Measurements from ENCODE around the gene MANEAL. TPM values are rescaled to one million over a fixed set of nuclear protein-coding genes. Genes with fewer than 3 reads are reported as not detected.
"Not testable (repeated sequence)": the region's sequence is repeated elsewhere in the genome, so short reads cannot be mapped to it uniquely, and the experiment has no call there.

Gene MANEAL
- total RNA-seq, 1 experiment from 2014 or later = 28.1 TPM

DNA sequence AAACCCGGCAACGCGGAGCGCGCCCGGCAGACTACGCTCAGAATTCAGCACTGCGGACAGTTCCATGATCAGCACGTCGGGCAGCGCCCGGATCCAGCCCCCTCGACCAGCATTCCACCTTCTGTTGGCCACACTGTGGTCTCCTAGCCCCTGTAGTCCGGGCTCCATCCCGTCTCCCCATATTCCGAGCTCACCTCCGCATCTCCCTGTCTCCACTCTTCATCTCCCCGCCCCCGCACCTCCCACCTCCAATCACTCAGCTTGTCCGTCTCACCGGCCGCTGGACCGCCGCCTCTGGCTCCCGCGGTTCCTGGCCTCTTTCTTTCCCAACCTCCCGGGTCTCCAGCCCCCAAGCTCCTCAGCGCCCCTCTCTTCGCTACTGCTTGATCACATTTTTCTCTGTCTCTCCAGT lies 29.2 kb upstream of the MANEAL start:
- intact Hi-C loops (cut with micrococcal nuclease; ENCODE audit: unreplicated experiment) = no loop called here
- DNase-seq = peak; percentile 44
- Mint-ChIP-seq H3K9me3 (ENCODE audit: low read depth, unreplicated experiment) (no peaks in the 10 kb centered on the region), H3K4me1 (ENCODE audit: low read depth, unreplicated experiment) (no peaks in the 10 kb centered on the region), H3K27me3 (ENCODE audit: unreplicated experiment) (peaks cover 76% of the 10 kb centered on the region), H3K36me3 (ENCODE audit: insufficient read depth, unreplicated experiment) (no peaks in the 10 kb centered on the region), H3K4me3 (ENCODE audit: low read depth, unreplicated experiment) (peak overlapping the region; percentile 58), H3K27ac (ENCODE audit: unreplicated experiment) (no peak overlapping the region)
- no TSS peak for BruUV-seq (replicated peaks)
- CTCF ChIA-PET = no interaction called here
- TF ChIP-seq, protein P1, sequence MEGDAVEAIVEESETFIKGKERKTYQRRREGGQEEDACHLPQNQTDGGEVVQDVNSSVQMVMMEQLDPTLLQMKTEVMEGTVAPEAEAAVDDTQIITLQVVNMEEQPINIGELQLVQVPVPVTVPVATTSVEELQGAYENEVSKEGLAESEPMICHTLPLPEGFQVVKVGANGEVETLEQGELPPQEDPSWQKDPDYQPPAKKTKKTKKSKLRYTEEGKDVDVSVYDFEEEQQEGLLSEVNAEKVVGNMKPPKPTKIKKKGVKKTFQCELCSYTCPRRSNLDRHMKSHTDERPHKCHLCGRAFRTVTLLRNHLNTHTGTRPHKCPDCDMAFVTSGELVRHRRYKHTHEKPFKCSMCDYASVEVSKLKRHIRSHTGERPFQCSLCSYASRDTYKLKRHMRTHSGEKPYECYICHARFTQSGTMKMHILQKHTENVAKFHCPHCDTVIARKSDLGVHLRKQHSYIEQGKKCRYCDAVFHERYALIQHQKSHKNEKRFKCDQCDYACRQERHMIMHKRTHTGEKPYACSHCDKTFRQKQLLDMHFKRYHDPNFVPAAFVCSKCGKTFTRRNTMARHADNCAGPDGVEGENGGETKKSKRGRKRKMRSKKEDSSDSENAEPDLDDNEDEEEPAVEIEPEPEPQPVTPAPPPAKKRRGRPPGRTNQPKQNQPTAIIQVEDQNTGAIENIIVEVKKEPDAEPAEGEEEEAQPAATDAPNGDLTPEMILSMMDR (IDR thresholded peaks at IDR 0.05; ENCODE audit: unreplicated experiment) = no peak

DNA sequence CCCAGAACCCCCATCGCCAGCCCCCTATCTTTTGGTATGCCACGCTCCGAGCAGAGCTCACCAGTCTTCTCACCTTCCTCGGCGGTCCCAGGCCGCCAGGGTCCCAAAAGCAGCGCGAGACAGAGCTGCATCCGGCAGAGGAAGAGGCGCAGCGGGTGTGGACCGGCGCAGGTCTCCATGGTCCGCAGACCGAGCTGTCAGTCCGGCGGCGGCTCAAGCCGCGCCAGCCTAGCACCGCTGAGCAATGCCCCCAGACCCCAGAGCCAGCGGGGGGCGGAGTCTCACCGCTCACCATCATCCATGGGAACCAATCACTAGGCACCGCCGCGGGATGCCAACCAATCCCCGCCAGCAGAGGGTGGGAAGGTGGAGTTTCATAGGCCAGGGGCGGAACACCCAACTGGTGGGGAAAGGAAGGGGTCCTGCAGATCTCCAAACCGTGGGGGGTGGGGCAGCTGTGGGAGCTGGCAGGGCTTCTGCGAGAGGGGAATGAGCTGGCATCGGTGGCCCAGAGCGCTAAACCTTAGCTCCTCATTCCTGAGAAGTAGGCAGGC lies 28.7 kb upstream of the MANEAL start, which contains the start of gene EPHA10:
Gene EPHA10 (minus strand): TSS at position 233 of the 554 bp plus-strand sequence. CDS start 54 bp downstream, at position 179.
- Mint-ChIP-seq H3K4me1 (ENCODE audit: low read depth, unreplicated experiment) (no peaks in the 10 kb centered on the region), H3K36me3 (ENCODE audit: insufficient read depth, unreplicated experiment) (no peaks in the 10 kb centered on the region), H3K27me3 (ENCODE audit: unreplicated experiment) (peaks cover 81% of the 10 kb centered on the region), H3K9me3 (ENCODE audit: low read depth, unreplicated experiment) (no peaks in the 10 kb centered on the region), H3K27ac (ENCODE audit: unreplicated experiment) (no peak within 1 kb of the TSS), H3K4me3 (ENCODE audit: low read depth, unreplicated experiment) (peak within 1 kb of the TSS; percentile 58)
- DNase-seq = no peak
- TF ChIP-seq, protein P1 (IDR thresholded peaks at IDR 0.05; ENCODE audit: unreplicated experiment) = no peak
- CTCF ChIA-PET = interaction anchor here (1.2 to 1.6 kb wide), 2 partner anchors 43 to 73 kb away, joined by 3 to 15 read pairs; partner anchors contain the start of gene CDCA8
- BruUV-seq (replicated peaks) = no TSS peak
- intact Hi-C loops (cut with micrococcal nuclease; ENCODE audit: unreplicated experiment) = no loop called here

DNA sequence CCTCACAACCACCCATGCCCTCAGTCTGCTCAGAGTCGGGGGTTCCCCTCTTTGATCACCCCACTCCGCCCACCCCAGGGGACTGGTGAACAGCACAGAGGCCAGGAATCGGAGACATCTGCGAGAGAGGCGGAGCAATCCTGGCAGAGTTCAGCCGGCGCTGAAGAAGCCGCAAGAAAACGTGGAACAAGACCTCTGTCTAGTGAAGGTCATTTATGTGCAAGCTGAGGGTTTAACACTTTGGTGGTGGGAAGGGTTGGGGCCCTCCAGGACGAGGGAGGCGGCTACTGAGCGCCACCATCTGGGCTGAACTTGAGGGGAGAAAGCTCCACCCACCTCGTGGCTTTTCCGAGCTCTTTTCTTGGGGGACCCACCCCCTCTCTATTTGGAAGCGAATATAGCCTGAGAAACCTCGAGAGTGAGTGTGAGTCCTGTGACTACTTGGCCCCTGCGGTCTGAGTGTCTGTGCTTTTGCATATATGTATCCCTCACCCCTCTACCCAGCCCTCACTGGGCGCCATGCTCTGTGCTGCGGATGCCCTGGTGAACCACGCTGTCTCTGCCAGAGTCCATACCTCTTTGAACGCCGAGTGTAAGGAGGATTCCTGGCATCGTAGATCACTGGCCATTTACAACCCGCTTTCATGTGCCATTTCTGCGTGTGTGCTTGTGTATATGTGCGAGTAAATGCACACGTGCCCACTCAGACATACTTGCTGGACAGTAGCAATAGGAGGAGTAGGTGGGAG lies 27.6 kb upstream of the MANEAL start:
- peak; percentile 24 for DNase-seq
- CTCF ChIA-PET = interaction anchor here (0.7 to 1.6 kb wide), 5 partner anchors 9 to 94 kb away, joined by 3 to 15 read pairs (median 4); partner anchors contain the start of gene CDCA8
- TF ChIP-seq, protein P1 (IDR thresholded peaks at IDR 0.05; ENCODE audit: unreplicated experiment) = peak; percentile 28
- Mint-ChIP-seq H3K27ac (ENCODE audit: unreplicated experiment) (no peak overlapping the region), H3K9me3 (ENCODE audit: low read depth, unreplicated experiment) (no peaks in the 10 kb centered on the region), H3K27me3 (ENCODE audit: unreplicated experiment) (peaks cover 93% of the 10 kb centered on the region), H3K36me3 (ENCODE audit: insufficient read depth, unreplicated experiment) (no peaks in the 10 kb centered on the region), H3K4me3 (ENCODE audit: low read depth, unreplicated experiment) (peak overlapping the region; percentile 58), H3K4me1 (ENCODE audit: low read depth, unreplicated experiment) (no peaks in the 10 kb centered on the region)
- intact Hi-C loops (cut with micrococcal nuclease; ENCODE audit: unreplicated experiment) = no loop called here
- no TSS peak for BruUV-seq (replicated peaks)

DNA sequence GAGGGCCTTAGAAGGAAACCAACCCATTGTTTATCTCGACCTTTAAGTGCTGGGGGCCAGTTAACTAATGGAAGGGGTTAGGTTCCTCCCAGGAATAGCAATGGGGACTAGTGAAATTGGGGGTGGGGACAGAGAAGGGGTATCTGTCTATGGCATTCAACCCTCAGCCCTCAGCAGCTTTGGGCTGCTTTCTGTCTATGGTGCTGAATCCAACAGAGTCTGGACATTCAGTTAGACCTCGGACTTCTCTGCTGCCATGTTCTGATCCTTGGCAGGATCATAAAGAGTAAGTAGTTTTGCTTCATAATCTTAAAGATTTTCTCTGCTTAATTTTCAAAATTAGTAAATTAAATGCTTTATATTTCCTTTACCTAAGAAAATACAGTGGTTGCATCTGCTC lies 26.2 kb upstream of the MANEAL start:
- DNase-seq = no peak
- H3K36me3 Mint-ChIP-seq (ENCODE audit: insufficient read depth, unreplicated experiment) = no peaks in the 10 kb centered on the region
- peaks cover 89% of the 10 kb centered on the region for H3K27me3 Mint-ChIP-seq (ENCODE audit: unreplicated experiment)
- no peaks in the 10 kb centered on the region for H3K4me1 Mint-ChIP-seq (ENCODE audit: low read depth, unreplicated experiment)
- H3K4me3 Mint-ChIP-seq (ENCODE audit: low read depth, unreplicated experiment) = no peak overlapping the region
- BruUV-seq (replicated peaks) = no TSS peak
- TF ChIP-seq, protein P1 (IDR thresholded peaks at IDR 0.05; ENCODE audit: unreplicated experiment) = no peak
- H3K27ac Mint-ChIP-seq (ENCODE audit: unreplicated experiment) = no peak overlapping the region
- intact Hi-C loops (cut with micrococcal nuclease; ENCODE audit: unreplicated experiment) = no loop called here
- no peaks in the 10 kb centered on the region for H3K9me3 Mint-ChIP-seq (ENCODE audit: low read depth, unreplicated experiment)
- CTCF ChIA-PET = interaction anchor here (0.6 kb wide), 1 partner anchor 180 kb away, joined by 4 read pairs; no protein-coding TSS in a partner anchor

DNA sequence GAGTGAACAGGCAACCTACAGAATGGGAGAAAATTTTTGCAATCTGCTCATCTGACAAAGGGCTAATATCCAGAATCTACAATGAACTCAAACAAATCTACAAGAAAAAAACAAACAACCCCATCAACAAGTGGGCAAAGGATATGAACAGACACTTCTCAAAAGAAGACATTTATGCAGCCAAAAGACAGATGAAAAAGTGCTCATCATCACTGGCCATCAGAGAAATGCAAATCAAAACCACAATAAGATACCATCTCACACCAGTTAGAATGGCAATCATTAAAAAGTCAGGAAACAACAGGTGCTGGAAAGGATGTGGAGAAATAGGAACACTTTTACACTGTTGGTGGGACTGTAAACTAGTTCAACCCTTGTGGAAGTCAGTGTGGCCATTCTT lies 22.2 kb upstream of the MANEAL start:
- H3K4me1 Mint-ChIP-seq (ENCODE audit: low read depth, unreplicated experiment); H3K9me3 Mint-ChIP-seq (ENCODE audit: low read depth, unreplicated experiment); H3K36me3 Mint-ChIP-seq (ENCODE audit: insufficient read depth, unreplicated experiment); DNase-seq; CTCF ChIA-PET; H3K4me3 Mint-ChIP-seq (ENCODE audit: low read depth, unreplicated experiment); BruUV-seq (replicated peaks); intact Hi-C loops (cut with micrococcal nuclease; ENCODE audit: unreplicated experiment); H3K27ac Mint-ChIP-seq (ENCODE audit: unreplicated experiment): not testable (repeated sequence)
- peaks cover 51% of the 10 kb centered on the region for H3K27me3 Mint-ChIP-seq (ENCODE audit: unreplicated experiment)
